ENCODE results near the gene WNT7B. TPM values are rescaled to one million over a fixed set of nuclear protein-coding genes. Genes with fewer than 3 reads are reported as not detected.

WNT7B gene
- total and polyA plus RNA-seq, 2 experiments from 2014 or later: 0.10 TPM; not detected in 1

- TF ChIP-seq ZNF462 (CRISPR knock-in tag; IDR thresholded peaks at IDR 0.05): no peak
- no peak for TF ChIP-seq POLR2AphosphoS5 (IDR thresholded peaks at IDR 0.05; ENCODE audit: low read depth)
- TF ChIP-seq STAT1 (IDR thresholded peaks at IDR 0.05; ENCODE audit: unreplicated experiment): no peak
These were observed 31.3 kb downstream of the WNT7B start (continued) for GRCh38 chr22:45945621-45946106.

- Histone ChIP-seq H2AFZ (no peak overlapping the region), H3K4me2 (no peak overlapping the region), H3K9me2 (ENCODE audit: insufficient read depth) (no peaks in the 10 kb centered on the region), H3K27me3 (ENCODE audit: insufficient read depth) (no peaks in the 10 kb centered on the region), H3F3A (replicated peaks; ENCODE audit: low read depth) (no peaks in the 10 kb centered on the region), H3K4me1 (ENCODE audit: insufficient read depth) (no peaks in the 10 kb centered on the region), H4K20me1 (replicated peaks; ENCODE audit: insufficient read depth) (no peaks in the 10 kb centered on the region), H3K36me3 (ENCODE audit: insufficient read depth) (no peaks in the 10 kb centered on the region), H3K27ac (ENCODE audit: low read depth) (no peak overlapping the region), H3K4me3 (no peak overlapping the region), H3K79me2 (replicated peaks; ENCODE audit: insufficient read depth) (no peaks in the 10 kb centered on the region)
- H3K9me3 Mint-ChIP-seq: no peaks in the 10 kb centered on the region; the same call in 2 of the 3 replicates
- no peaks in the 10 kb centered on the region; the same call in 2 of the 3 replicates for H3K4me1 Mint-ChIP-seq
- peaks cover 17% of the 10 kb centered on the region for H3K27me3 Mint-ChIP-seq (ENCODE audit: insufficient read depth, low read depth, poor library complexity)
- ATAC-seq (no peak), DNase-seq (ENCODE audit: low spot score) (no peak)
- no peak overlapping the region for H3K27ac Mint-ChIP-seq
- H3K4me3 Mint-ChIP-seq: no peak overlapping the region
- H3K36me3 Mint-ChIP-seq (ENCODE audit: low read depth): no peaks in the 10 kb centered on the region
- TF ChIP-seq CREB1 (CRISPR knock-in tag; IDR thresholded peaks at IDR 0.05; ENCODE audit: low read depth) (no peak), ETS1 (IDR thresholded peaks at IDR 0.05) (no peak), REST (IDR thresholded peaks at IDR 0.05; ENCODE audit: unreplicated experiment) (no peak), EZH2phosphoT487 (IDR thresholded peaks at IDR 0.05; ENCODE audit: unreplicated experiment) (no peak)
These were observed 34.0 kb downstream of the WNT7B start for GRCh38 chr22:45942787-45943493.

Measured in GM23338 (cell line).